NCI-H345 (cell line): ENCODE results near the gene SNAI3.

Experiments
- DNase-seq: peaks from one replicate; lab custom pipeline; 2025; lab: John Stamatoyannopoulos, UW

Gene SNAI3

GRCh38 chr16:88634141-88634993 lies 51.9 kb downstream of the SNAI3 start:
- no peak for DNase-seq

- DNase-seq = peak; percentile 15
Observed at GRCh38 chr16:88633684-88634140, 52.6 kb downstream of the SNAI3 start.

- DNase-seq = no peak
Observed at GRCh38 chr16:88632587-88632930, 53.7 kb downstream of the SNAI3 start.

GRCh38 chr16:88631920-88632586 lies 54.3 kb downstream of the SNAI3 start:
- DNase-seq = no peak

- DNase-seq = no peak
Observed at GRCh38 chr16:88631384-88631783, 54.9 kb downstream of the SNAI3 start.

DNA sequence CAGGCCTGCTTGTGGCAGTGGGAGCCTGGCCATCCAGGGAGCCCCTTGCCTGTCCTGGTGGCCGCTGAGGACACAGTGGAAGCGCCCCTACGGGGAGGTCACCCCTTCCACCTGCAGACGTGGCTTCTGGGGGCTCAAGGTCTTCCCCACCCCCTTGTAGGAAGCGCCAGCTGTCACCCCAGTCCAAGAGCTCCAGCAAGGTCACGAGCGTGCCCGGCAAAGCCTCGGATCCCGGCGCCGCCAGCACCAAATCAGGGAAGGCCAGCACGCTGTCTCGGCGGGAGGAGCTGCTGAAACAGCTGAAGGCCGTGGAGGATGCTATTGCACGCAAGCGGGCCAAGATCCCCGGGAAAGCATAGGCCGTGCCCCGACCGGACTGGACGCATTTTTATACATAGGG lies 55.4 kb downstream of the SNAI3 start:
- no peak for DNase-seq

- no peak for DNase-seq
Observed at GRCh38 chr16:88630433-88630832, 55.9 kb downstream of the SNAI3 start.

- no peak for DNase-seq
Observed at GRCh38 chr16:88629835-88630234, 56.5 kb downstream of the SNAI3 start.

DNA sequence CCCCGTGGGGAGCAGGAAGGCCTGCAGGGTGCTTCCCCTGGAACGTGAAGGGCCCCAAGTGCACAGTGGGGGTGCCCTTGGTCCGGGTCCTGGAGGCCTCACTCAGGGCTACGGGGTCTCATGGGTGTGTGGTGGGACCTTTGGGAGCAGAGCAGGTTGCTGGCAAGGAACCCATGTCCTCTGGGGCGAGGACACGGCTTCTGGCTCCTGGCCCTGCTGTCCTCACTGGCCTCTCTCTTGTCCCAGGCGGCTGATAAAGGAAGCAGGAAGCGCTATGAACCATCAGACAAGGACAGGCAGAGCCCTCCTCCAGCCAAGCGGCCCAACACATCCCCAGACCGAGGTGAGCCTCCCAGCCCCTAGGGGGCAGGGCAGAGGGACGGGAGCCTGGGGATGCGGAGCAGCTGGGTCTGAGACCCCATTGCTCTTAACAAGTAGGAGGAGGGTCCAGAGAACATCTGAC lies 57.8 kb downstream of the SNAI3 start:
- DNase-seq = no peak
